Measurements from ENCODE around the gene HSPBP1. TPM values are rescaled to one million over a fixed set of nuclear protein-coding genes. Genes with fewer than 3 reads are reported as not detected.
A peak's percentile ranks its signal among the peaks of the same experiment; 100 is the strongest.

Gene HSPBP1
- total RNA-seq, 4 donors from 2014 or later: 24.2 to 48.4 (median 31.2) TPM

- 80 to 82% methylated on average over 5 of the region's 5 CpGs for WGBS, 2 donors
- Histone ChIP-seq H3K27ac (peak overlapping the region in 1 of 3 donors; percentile 49), H3K4me3 (replicated peaks in 1 of 3) (no peak overlapping the region), H3K9me3 (no peaks in the 10 kb centered on the region), H3K36me3 (peaks cover 42 to 57% of the 10 kb centered on the region in 2 donors), H3K4me1 (peaks cover 17 to 35% of the 10 kb centered on the region in 2 donors), H3K27me3 (no peaks in the 10 kb centered on the region)
- DNase-seq: no peak
- TF ChIP-seq POLR2A (IDR thresholded peaks at IDR 0.05) (no peak), CTCF (IDR thresholded peaks at IDR 0.05) (no peak)
- intact Hi-C loops (cut with DNase I): no loop called here
These were observed 46.9 kb downstream of the HSPBP1 start for GRCh38 chr19:55232986-55233385.

GRCh38 chr19:55232286-55232602 lies 47.7 kb downstream of the HSPBP1 start:
- peaks cover 17 to 42% of the 10 kb centered on the region in 2 donors for H3K4me1 ChIP-seq
- intact Hi-C loops (cut with DNase I): no loop called here
- H3K9me3 ChIP-seq: no peaks in the 10 kb centered on the region
- TF ChIP-seq CTCF (IDR thresholded peaks at IDR 0.05): no peak
- no peak for TF ChIP-seq POLR2A (IDR thresholded peaks at IDR 0.05)
- H3K4me3 ChIP-seq (replicated peaks in 1 of 3): no peak overlapping the region
- peaks cover 34 to 52% of the 10 kb centered on the region in 2 donors for H3K36me3 ChIP-seq
- DNase-seq: peak; percentile 85 to 91
- 37 to 52% methylated on average over 5 to 12 of the region's 12 CpGs for WGBS, 2 donors
- no peaks in the 10 kb centered on the region for H3K27me3 ChIP-seq
- peak overlapping the region; percentile 43 to 49 (median 43) for H3K27ac ChIP-seq

- peaks cover 28 to 52% of the 10 kb centered on the region in 2 donors for H3K36me3 ChIP-seq
- H3K4me3 ChIP-seq (replicated peaks in 1 of 3): no peak overlapping the region
- DNase-seq: no peak
- no peaks in the 10 kb centered on the region for H3K27me3 ChIP-seq
- H3K27ac ChIP-seq: peak overlapping the region in 2 of 3 donors; percentile 43
- TF ChIP-seq POLR2A (IDR thresholded peaks at IDR 0.05) (no peak), CTCF (IDR thresholded peaks at IDR 0.05) (no peak)
- WGBS, 2 donors: 77 to 80% methylated on average over 22 to 27 of the region's 30 CpGs
- H3K4me1 ChIP-seq: peaks cover 17 to 45% of the 10 kb centered on the region in 2 donors
- intact Hi-C loops (cut with DNase I): no loop called here
- no peaks in the 10 kb centered on the region for H3K9me3 ChIP-seq
These were observed 48.3 kb downstream of the HSPBP1 start for GRCh38 chr19:55231391-55232285.

- intact Hi-C loops (cut with DNase I): no loop called here
- 90 to 93% methylated on average over 3 to 6 of the region's 13 CpGs for WGBS, 2 donors
- TF ChIP-seq POLR2A (IDR thresholded peaks at IDR 0.05): no peak
- TF ChIP-seq CTCF (IDR thresholded peaks at IDR 0.05): no peak
These were observed 49.1 kb downstream of the HSPBP1 start for GRCh38 chr19:55230780-55231179.

GRCh38 chr19:55230329-55230728 lies 49.6 kb downstream of the HSPBP1 start:
- no peak overlapping the region for H3K4me3 ChIP-seq (replicated peaks in 1 of 3)
- H3K27ac ChIP-seq: no peak overlapping the region
- TF ChIP-seq POLR2A (IDR thresholded peaks at IDR 0.05) (no peak), CTCF (IDR thresholded peaks at IDR 0.05) (no peak)
- H3K27me3 ChIP-seq: no peaks in the 10 kb centered on the region
- no peaks in the 10 kb centered on the region for H3K9me3 ChIP-seq
- no peak for DNase-seq
- WGBS, 2 donors: 85 to 86% methylated on average over 10 to 11 of the region's 13 CpGs
- H3K4me1 ChIP-seq: peaks cover 17 to 45% of the 10 kb centered on the region in 2 donors
- intact Hi-C loops (cut with DNase I): no loop called here
- H3K36me3 ChIP-seq: peaks cover 19 to 43% of the 10 kb centered on the region in 2 donors

More at GRCh38 chr19:55230780-55231179, 49.1 kb downstream of the HSPBP1 start:
- Histone ChIP-seq H3K36me3 (peaks cover 20 to 44% of the 10 kb centered on the region in 2 donors), H3K4me3 (replicated peaks in 1 of 3) (no peak overlapping the region), H3K27me3 (no peaks in the 10 kb centered on the region), H3K4me1 (peaks cover 17 to 45% of the 10 kb centered on the region in 2 donors), H3K27ac (no peak overlapping the region), H3K9me3 (no peaks in the 10 kb centered on the region)
- DNase-seq: no peak
